ENCODE results near the gene DENND5B.
"Not testable (repeated sequence)": the region's sequence is repeated elsewhere in the genome, so short reads cannot be mapped to it uniquely, and the experiment has no call there.

The DENND5B gene

DNA sequence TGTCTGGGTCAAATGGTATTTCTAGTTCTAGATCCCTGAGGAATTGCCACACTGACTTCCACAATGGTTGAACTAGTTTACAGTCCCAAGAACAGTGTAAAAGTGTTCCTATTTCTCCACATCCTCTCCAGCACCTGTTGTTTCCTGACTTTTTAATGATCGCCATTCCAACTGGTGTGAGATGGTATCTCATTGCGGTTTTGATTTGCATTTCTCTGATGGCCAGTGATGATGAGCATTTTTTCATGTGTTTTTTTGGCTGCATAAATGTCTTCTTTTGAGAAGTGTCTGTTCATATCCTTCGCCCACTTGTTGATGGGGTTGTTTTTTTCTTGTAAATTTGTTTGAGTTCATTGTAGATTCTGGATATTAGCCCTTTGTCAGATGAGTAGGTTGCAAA is 40.3 kb downstream of the DENND5B start:
- H3K4me3 Mint-ChIP-seq, DNase-seq: not testable (repeated sequence)

DNA sequence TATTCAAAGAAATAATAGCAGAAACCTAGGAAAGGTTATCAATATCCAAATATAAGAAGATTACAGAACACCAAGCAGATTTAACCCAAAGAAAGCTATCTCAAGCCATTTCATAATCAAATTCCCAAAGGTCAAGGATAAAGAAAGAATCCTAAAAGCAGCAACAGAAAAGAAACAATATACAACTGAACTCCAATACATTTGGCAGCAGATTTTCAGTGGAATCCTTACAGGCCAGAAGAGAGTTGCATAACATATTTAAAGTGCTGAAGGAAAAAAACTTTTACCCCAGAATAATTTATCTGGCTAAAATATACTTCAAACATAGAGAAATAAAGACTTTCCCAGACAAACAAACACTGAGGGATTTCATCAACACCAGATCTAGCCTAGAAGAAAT is 54.3 kb downstream of the DENND5B start:
- no peak for DNase-seq
- no peak overlapping the region for H3K4me3 Mint-ChIP-seq
- H3K27me3 Mint-ChIP-seq, result peaks cover 16% of the 10 kb centered on the region
- peaks cover 2% of the 10 kb centered on the region for H3K4me1 Mint-ChIP-seq
- no peak for ATAC-seq
- H3K36me3 Mint-ChIP-seq (ENCODE audit: low read depth), result no peaks in the 10 kb centered on the region
- no peak overlapping the region for H3K27ac Mint-ChIP-seq
- H3K9me3 Mint-ChIP-seq, result no peaks in the 10 kb centered on the region

More for the DNA sequence above, 40.3 kb downstream of the DENND5B start:
- not testable (repeated sequence) for H3K9me3 Mint-ChIP-seq; H3K27ac Mint-ChIP-seq; ATAC-seq; H3K36me3 Mint-ChIP-seq (ENCODE audit: low read depth); H3K27me3 Mint-ChIP-seq; H3K4me1 Mint-ChIP-seq

DNA sequence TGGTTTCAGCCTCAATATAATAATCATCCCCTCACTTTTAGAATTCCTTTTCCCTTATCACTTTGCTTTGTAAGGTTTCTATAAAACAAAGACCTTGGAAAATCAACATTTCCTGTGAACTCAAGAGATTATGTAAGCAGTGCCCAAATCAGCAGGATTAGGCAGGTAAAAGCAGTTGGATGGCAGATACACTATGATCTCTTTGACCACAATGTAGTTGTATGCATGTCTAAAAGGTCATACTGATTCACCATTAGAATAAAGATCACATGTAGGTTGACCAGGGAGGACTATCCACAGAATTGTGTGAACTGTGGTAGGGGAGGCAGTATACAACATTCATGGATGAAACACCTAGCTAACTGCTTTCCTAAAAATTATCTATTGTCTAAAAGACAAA is 57.5 kb downstream of the DENND5B start:
- DNase-seq, result no peak
- H3K4me3 Mint-ChIP-seq, result no peak overlapping the region
- ATAC-seq, result no peak
- peaks cover 16% of the 10 kb centered on the region for H3K27me3 Mint-ChIP-seq
- no peak overlapping the region for H3K27ac Mint-ChIP-seq
- H3K36me3 Mint-ChIP-seq (ENCODE audit: low read depth), result no peaks in the 10 kb centered on the region
- peaks cover 2% of the 10 kb centered on the region for H3K4me1 Mint-ChIP-seq
- H3K9me3 Mint-ChIP-seq, result no peaks in the 10 kb centered on the region

DNA sequence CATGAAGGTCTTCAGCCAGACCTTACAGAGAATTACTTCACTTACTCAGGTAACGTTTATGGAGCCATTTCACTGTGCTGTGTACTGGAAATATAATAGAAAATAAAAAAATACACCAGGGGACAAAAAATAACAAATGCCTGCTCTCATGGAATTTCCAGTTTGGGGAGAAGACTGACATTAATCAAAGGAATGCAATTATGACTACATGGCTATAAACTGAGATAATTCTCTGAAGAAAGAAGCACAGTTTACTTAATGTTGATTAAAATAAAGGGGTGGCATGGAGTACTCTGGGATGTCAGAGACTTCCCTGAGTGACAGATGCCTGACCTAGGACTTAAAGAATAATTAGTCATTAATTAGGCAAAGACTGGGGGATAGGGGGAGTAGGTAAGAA is 59.0 kb downstream of the DENND5B start:
- Mint-ChIP-seq H3K9me3 (no peaks in the 10 kb centered on the region), H3K4me1 (peaks cover 2% of the 10 kb centered on the region), H3K27me3 (peaks cover 19% of the 10 kb centered on the region), H3K27ac (no peak overlapping the region), H3K4me3 (no peak overlapping the region), H3K36me3 (ENCODE audit: low read depth) (no peaks in the 10 kb centered on the region)
- DNase-seq (no peak), ATAC-seq (no peak)

DNA sequence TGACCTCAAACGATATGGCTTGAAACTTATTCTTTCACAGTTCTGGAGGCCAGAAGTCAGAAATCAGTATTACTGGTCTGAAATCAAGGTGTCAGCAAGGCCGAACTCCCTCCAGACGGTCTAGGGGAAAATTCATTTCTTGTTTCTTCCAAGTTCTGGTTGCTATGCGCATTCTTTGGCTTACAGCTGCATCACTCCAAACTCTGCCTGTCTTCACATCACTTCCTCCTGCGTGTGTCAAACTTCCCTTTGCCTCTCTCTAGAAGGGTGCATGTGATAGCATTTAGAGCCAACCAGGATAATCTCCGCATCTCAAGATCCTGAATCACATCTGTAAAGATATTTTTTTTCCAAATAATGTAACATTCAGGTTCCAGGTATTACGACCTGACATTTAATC is 62.8 kb downstream of the DENND5B start:
- Mint-ChIP-seq H3K27ac (no peak overlapping the region), H3K27me3 (peaks cover 12% of the 10 kb centered on the region), H3K4me3 (no peak overlapping the region), H3K4me1 (peaks cover 6% of the 10 kb centered on the region), H3K9me3 (no peaks in the 10 kb centered on the region), H3K36me3 (ENCODE audit: low read depth) (no peaks in the 10 kb centered on the region)
- no peak for ATAC-seq
- no peak for DNase-seq

DNA sequence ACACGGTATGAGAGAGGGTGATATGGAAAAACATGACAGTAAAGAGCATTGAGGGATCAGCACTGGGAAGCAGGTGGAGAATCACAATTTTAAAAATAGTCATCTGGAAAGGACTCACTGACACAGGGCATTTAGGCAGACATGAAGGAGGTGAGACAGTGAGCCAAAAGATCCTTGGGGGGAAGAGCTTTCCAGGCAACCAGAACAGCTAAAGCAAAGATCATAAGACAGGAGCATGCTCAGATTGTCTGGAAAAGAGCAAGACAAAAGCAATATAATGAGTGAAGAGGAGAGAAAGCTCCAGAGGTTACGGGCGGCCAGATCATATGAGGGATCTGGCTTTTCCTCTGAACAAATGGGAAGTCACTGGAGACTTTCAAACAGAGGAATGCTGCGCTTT is 63.9 kb downstream of the DENND5B start:
- H3K4me3 Mint-ChIP-seq, result no peak overlapping the region
- no peak overlapping the region for H3K27ac Mint-ChIP-seq
- H3K27me3 Mint-ChIP-seq, result peaks cover 6% of the 10 kb centered on the region
- no peaks in the 10 kb centered on the region for H3K36me3 Mint-ChIP-seq (ENCODE audit: low read depth)
- ATAC-seq, result no peak
- DNase-seq, result no peak
- H3K9me3 Mint-ChIP-seq, result no peaks in the 10 kb centered on the region
- peaks cover 6% of the 10 kb centered on the region for H3K4me1 Mint-ChIP-seq

DNA sequence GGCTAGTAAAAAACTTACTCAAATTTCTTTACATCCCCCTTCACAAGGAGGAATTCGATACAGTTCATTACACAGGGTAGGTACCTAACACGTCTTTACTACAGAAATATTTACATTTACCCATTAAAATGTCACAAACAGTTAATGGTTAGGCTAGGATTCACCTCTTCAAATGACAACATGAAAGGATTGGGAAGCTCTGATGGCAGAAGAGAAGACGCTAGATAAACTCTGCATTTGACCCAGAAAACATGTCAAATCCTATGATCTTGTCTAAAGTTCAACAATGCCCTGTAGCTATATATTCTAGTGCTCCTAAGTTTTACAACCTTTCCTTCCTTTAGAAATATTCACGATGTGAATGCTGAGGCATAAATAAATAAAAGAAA is 64.8 kb downstream of the DENND5B start:
- DNase-seq (no peak), ATAC-seq (no peak)
- no peak overlapping the region for H3K27ac Mint-ChIP-seq
- H3K4me1 Mint-ChIP-seq, result peaks cover 7% of the 10 kb centered on the region
- no peaks in the 10 kb centered on the region for H3K9me3 Mint-ChIP-seq
- H3K27me3 Mint-ChIP-seq, result peaks cover 6% of the 10 kb centered on the region
- H3K36me3 Mint-ChIP-seq (ENCODE audit: low read depth), result no peaks in the 10 kb centered on the region
- no peak overlapping the region for H3K4me3 Mint-ChIP-seq

DNA sequence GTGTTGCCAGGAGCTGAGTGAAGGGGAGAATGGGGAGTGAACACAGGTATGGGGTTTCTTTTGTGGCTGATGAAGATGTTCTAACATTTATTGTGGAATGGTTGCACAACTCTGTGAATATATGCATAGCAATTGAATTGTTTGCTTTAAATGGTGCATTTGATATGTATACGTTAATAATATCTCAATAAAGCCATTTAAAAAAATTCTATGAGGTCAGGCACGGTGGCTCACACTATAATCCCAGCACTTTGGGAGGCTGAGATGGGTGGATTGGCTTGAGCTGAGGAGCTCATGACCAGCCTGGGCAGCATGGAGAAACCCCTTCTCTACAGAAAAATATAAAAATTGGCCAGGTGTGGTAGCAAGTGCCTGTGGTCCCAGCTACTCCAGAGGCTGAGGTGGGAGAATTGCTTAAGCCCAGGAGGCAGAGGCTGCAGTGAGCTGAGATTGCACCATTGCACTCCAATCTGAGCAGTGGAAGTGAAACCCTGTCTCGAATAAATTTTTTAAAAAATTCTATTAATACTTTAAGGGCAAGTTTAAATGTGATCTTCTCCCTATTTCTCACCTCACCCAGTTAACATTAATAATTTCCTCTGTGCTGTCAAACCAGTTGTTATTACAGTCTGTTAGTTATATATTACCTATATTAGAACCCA is 65.3 kb downstream of the DENND5B start:
- no peak overlapping the region for H3K27ac Mint-ChIP-seq
- no peaks in the 10 kb centered on the region for H3K9me3 Mint-ChIP-seq
- peaks cover 6% of the 10 kb centered on the region for H3K27me3 Mint-ChIP-seq

DNA sequence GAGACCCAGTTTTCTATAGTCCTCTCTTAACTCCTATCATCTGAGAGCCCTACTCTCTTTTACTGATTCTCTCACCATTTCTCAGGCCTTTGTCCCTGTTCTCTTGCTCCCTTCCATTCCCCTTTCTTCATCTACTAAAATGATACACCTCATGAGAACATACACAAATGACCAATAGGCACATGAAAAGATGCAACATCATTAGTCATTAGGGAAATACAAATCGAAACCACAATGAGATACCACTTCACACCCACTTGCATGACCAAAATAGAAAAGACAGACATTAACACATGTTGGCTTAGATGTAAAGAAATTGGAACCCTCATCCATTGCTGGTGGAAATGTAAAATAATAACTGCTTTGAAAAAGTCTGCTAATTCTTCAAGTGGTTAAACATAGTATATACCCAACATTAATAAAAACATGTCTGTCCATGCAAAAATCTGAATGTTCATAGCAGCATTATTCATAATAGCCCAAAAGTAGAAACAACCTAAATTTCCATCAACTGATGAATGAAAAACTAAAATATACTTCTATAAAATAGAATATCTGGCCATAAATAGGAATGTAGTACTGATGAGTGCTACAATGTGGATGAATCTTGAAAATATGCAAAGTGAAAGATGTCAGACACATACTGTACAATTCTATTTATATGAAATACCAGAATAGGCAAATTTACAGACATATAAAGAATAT is 66.0 kb downstream of the DENND5B start:
- H3K4me3 Mint-ChIP-seq, result no peak overlapping the region
- H3K27ac Mint-ChIP-seq, result no peak overlapping the region
- no peak for ATAC-seq
- no peak for DNase-seq
- peaks cover 7% of the 10 kb centered on the region for H3K4me1 Mint-ChIP-seq
- no peaks in the 10 kb centered on the region for H3K36me3 Mint-ChIP-seq (ENCODE audit: low read depth)
- H3K27me3 Mint-ChIP-seq, result peaks cover 6% of the 10 kb centered on the region
- no peaks in the 10 kb centered on the region for H3K9me3 Mint-ChIP-seq

More for the DNA sequence above, 65.3 kb downstream of the DENND5B start:
- DNase-seq (no peak), ATAC-seq (no peak)
- Mint-ChIP-seq H3K4me3 (no peak overlapping the region), H3K36me3 (ENCODE audit: low read depth) (no peaks in the 10 kb centered on the region), H3K4me1 (peaks cover 7% of the 10 kb centered on the region)

DNA sequence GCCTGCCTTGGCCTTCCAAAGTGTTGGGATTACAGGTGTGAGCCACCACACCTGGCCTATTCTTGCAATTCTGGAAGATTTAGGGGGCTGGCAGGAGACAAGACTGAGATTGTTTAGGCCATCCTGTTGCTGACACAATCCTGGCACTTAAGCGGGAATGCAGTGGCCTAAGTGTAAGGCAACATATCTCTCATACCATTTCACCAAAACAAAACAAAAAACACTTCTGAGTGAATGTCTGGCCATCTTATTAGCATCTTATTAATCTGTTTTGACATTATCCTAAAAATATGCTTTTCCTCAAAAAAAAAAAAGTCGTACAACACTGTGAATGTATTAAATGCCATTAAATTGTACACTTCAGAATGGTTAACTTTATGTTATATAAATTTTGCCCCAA is 67.6 kb downstream of the DENND5B start:
- no peak for DNase-seq
- H3K9me3 Mint-ChIP-seq, result no peaks in the 10 kb centered on the region
- peaks cover 6% of the 10 kb centered on the region for H3K27me3 Mint-ChIP-seq
- H3K4me1 Mint-ChIP-seq, result peaks cover 9% of the 10 kb centered on the region
- no peak for ATAC-seq
- H3K27ac Mint-ChIP-seq, result no peak overlapping the region
- no peaks in the 10 kb centered on the region for H3K36me3 Mint-ChIP-seq (ENCODE audit: low read depth)
- H3K4me3 Mint-ChIP-seq, result no peak overlapping the region

DNA sequence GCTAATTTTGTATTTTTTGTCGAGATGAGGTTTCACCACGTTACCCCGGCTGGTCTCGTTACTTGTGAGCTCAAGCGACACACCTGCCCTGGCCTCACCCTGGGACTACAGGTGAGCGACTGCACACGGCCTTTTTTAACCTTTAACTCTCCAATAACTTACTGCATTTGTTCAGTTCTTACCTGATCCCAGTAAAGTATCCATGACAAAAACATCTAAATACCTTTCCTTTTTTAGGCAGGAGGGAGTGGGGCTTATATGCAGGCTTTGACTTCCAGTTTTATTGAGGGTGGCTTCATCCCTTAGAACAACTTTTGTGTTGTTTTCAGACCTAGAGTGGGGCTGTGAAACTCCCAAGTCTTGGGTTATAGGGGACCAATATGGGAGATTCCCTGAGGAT is 68.3 kb downstream of the DENND5B start:
- H3K9me3 Mint-ChIP-seq, result no peaks in the 10 kb centered on the region
- ATAC-seq (no peak), DNase-seq (no peak)
- H3K4me3 Mint-ChIP-seq, result no peak overlapping the region
- no peaks in the 10 kb centered on the region for H3K36me3 Mint-ChIP-seq (ENCODE audit: low read depth)
- peaks cover 6% of the 10 kb centered on the region for H3K27me3 Mint-ChIP-seq
- H3K27ac Mint-ChIP-seq, result no peak overlapping the region
- H3K4me1 Mint-ChIP-seq, result peaks cover 9% of the 10 kb centered on the region

DNA sequence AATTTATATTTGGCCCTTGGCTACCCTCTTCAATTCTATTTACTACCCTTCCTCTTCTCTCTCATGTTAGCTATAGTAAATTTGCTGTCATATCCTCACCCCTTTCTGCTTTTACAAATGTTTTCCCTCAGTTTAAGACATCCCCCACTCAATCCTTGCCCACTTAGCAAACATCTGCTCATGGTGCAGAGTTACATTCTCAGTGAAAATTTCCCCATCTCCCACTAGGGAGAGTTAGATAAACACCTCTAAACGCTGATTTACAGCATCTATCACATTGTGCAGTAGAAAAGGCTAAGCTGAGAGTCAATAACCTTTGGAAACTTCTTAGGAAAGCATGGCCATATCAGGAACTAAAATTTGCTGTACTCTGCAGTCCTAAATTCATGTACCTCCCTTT is 69.0 kb downstream of the DENND5B start:
- Mint-ChIP-seq H3K9me3 (no peaks in the 10 kb centered on the region), H3K27me3 (peaks cover 4% of the 10 kb centered on the region), H3K27ac (no peak overlapping the region), H3K36me3 (ENCODE audit: low read depth) (no peaks in the 10 kb centered on the region), H3K4me1 (peaks cover 9% of the 10 kb centered on the region), H3K4me3 (no peak overlapping the region)
- no peak for ATAC-seq
- DNase-seq, result no peak

DNA sequence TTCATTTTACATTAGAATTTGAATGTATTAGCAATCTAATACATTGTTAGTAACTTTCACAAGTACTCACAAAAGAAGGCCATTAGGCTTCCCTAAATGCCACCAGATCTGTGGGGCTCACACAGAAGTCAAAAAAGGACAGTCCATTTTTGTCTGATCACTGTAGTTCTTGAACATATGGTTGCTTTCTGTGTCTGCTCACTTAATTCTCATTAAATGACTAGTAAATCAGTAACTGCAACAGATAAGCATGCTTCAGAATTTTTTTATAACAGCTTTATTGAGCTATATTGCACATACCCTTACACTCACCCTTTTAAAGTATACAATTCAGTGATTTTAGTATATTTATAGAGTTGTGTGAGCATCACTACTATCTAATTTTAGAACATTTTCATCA is 71.4 kb downstream of the DENND5B start:
- no peaks in the 10 kb centered on the region for H3K9me3 Mint-ChIP-seq
- H3K4me3 Mint-ChIP-seq, result no peak overlapping the region
- no peaks in the 10 kb centered on the region for H3K27me3 Mint-ChIP-seq
- ATAC-seq, result no peak
- no peaks in the 10 kb centered on the region for H3K36me3 Mint-ChIP-seq (ENCODE audit: low read depth)
- H3K4me1 Mint-ChIP-seq, result peaks cover 3% of the 10 kb centered on the region
- H3K27ac Mint-ChIP-seq, result no peak overlapping the region
- DNase-seq, result no peak

DNA sequence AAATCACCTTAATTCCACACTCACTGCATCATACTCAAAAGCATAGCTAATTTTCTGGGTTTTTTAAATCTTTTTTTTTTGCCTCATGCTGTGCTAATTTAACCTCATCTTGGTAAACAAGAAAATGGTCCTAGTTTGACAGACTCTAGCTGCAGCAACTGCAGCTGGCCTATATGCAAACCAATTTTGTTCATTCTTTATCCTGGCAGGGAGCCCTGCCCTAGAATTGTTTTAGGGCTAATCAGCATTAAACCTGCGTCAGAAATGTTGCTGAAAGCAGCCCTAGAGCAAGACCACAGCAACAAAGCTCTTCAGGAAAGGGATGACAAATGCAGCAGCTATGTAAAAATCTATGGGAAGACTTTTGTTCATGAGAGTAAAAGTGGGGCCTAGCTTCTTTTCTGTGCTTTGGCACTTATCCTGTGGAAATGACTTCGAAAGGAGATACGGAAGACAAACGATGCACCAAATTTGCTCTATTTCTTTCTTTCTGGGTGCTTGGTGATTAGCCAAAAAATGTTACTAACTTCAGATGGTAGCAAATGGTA is 72.2 kb downstream of the DENND5B start:
- Mint-ChIP-seq H3K4me1 (peaks cover 3% of the 10 kb centered on the region), H3K4me3 (no peak overlapping the region), H3K36me3 (ENCODE audit: low read depth) (no peaks in the 10 kb centered on the region), H3K27ac (no peak overlapping the region), H3K9me3 (no peaks in the 10 kb centered on the region), H3K27me3 (no peaks in the 10 kb centered on the region)
- DNase-seq (no peak), ATAC-seq (no peak)

DNA sequence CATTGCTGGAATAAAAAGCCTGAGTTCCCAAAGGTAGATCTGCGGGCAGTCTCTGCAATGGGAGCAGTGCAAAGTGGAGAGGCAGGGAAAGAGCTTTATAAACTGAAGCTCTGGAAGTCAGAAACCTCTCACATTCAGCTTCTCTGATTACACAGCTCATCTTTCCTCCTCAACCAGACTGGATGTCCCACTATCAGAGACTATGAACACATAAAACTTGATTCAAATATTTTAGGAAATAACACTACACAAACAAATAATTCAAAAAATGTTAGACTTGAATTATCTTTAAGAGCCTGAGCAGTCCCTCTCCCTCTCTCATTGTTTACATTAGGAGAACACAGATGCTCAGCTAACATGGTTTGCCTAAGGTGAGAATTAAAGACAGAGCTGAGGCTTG is 72.9 kb downstream of the DENND5B start:
- no peak for ATAC-seq
- Mint-ChIP-seq H3K36me3 (ENCODE audit: low read depth) (no peaks in the 10 kb centered on the region), H3K27me3 (no peaks in the 10 kb centered on the region), H3K27ac (no peak overlapping the region), H3K4me1 (peaks cover 3% of the 10 kb centered on the region), H3K4me3 (no peak overlapping the region), H3K9me3 (no peaks in the 10 kb centered on the region)
- DNase-seq, result no peak
